Nephron (organoid): ENCODE results near the gene PRSS1.
A peak's percentile ranks its signal among the peaks of the same experiment; 100 is the strongest.
"Not testable (repeated sequence)": the region's sequence is repeated elsewhere in the genome, so short reads cannot be mapped to it uniquely, and the experiment has no call there.

Experiments used
- H3K27ac Mint-ChIP-seq, 3 experiments: 2 replicates each; pipeline ENCODE4 v1.8.0; 2020; ENCODE audit warnings: mixed read lengths in 3 of 3, mild to moderate bottlenecking in 2 of 3, moderate library complexity in 1 of 3
- H3K27me3 Mint-ChIP-seq: 2 replicates; pipeline ENCODE4 v1.8.0; 2021; ENCODE audit warnings: low read depth, mild to moderate bottlenecking, moderate library complexity, mixed read lengths
- H3K36me3 Mint-ChIP-seq: 2 replicates; pipeline ENCODE4 v1.8.0; 2020; ENCODE audit warnings: low read depth, mixed read lengths
- H3K4me1 Mint-ChIP-seq: 2 replicates; pipeline ENCODE4 v1.8.0; 2020; ENCODE audit warnings: mixed read lengths
- H3K4me3 Mint-ChIP-seq, 3 experiments: 2 replicates each; pipeline ENCODE4 v1.8.0; 2020; ENCODE audit warnings: mild to moderate bottlenecking in 3 of 3, mixed read lengths in 3 of 3, moderate library complexity in 2 of 3
- H3K9me3 Mint-ChIP-seq: 2 replicates; pipeline ENCODE4 v1.8.0; 2020; ENCODE audit warnings: mixed read lengths
- CTCF ChIP-seq, 3 experiments: fragments of 200-600 bp; sonication (generic); IDR thresholded peaks; one replicate each; pipeline ENCODE4 v1.5.0; 2021; ENCODE audit warnings: antibody characterized with exemption in 3 of 3; ENCODE audit not compliant: unreplicated experiment in 3 of 3

PRSS1 gene

GRCh38 chr7:142776206-142776844 lies 27.1 kb downstream of the PRSS1 start:
- Mint-ChIP-seq H3K9me3 (no peaks in the 10 kb centered on the region), H3K4me3 (no peak overlapping the region)

DNA sequence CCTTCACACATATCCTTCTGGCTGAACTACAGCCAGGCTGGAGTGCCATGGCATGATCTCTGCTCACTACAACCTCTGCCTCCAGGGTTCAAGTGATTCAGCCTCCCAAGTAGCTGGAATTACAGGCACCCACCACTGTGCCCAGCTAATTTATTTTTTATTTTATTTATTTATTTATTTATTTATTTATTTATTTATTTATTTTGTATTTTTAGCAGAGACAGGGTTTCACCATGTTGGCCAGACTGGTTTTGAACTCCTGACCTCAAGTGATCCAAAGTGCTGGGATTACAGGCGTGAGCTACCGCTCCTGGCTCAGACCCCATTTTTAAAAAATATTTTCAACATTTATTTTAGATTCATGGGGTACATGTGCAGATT lies 27.6 kb downstream of the PRSS1 start:
- not testable (repeated sequence) for H3K27ac Mint-ChIP-seq, H3K4me1 Mint-ChIP-seq, H3K9me3 Mint-ChIP-seq, H3K4me3 Mint-ChIP-seq, H3K36me3 Mint-ChIP-seq
- peaks cover 16% of the 10 kb centered on the region for H3K27me3 Mint-ChIP-seq

More at GRCh38 chr7:142776206-142776844, 27.1 kb downstream of the PRSS1 start:
- Mint-ChIP-seq H3K4me1 (no peaks in the 10 kb centered on the region), H3K27me3 (peaks cover 12% of the 10 kb centered on the region), H3K36me3 (no peaks in the 10 kb centered on the region), H3K27ac (no peak overlapping the region)
- TF ChIP-seq CTCF (IDR thresholded peaks at IDR 0.05; ENCODE audit: unreplicated experiment in 3 of 3): no peak

GRCh38 chr7:142777318-142777717 lies 28.0 kb downstream of the PRSS1 start:
- no peaks in the 10 kb centered on the region for H3K4me1 Mint-ChIP-seq
- H3K27ac Mint-ChIP-seq: no peak overlapping the region
- peaks cover 21% of the 10 kb centered on the region for H3K27me3 Mint-ChIP-seq
- no peak for TF ChIP-seq CTCF (IDR thresholded peaks at IDR 0.05; ENCODE audit: unreplicated experiment in 3 of 3)
- no peaks in the 10 kb centered on the region for H3K9me3 Mint-ChIP-seq
- no peak overlapping the region for H3K4me3 Mint-ChIP-seq
- H3K36me3 Mint-ChIP-seq: no peaks in the 10 kb centered on the region

GRCh38 chr7:142782922-142783900 lies 33.9 kb downstream of the PRSS1 start:
- Mint-ChIP-seq H3K27ac (no peak overlapping the region), H3K9me3 (no peaks in the 10 kb centered on the region), H3K4me1 (no peaks in the 10 kb centered on the region), H3K27me3 (peaks cover 34% of the 10 kb centered on the region), H3K36me3 (no peaks in the 10 kb centered on the region), H3K4me3 (peak overlapping the region; percentile 54 to 67 (median 55))
- peak; percentile 87 to 96 (median 88) for TF ChIP-seq CTCF (IDR thresholded peaks at IDR 0.05; ENCODE audit: unreplicated experiment in 3 of 3)

DNA sequence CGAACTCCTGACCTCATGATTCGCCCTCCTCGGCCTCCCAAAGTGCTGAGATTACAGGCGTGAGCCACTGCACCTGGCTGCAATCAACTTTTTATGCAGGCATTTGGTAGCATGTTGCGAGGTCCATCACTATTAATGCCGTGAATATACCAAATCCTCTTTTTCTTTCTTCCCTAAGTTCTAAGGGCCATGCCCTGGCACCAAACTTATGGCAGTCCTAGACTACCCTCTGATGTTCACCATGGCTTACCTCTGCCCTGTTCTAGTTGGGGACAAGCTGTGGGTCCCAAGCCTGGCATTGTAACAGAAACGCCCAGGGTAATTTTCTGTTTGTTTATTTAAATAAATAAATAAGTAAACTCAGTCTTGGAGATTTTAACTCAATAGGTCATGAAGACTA lies 34.8 kb downstream of the PRSS1 start:
- no peak for TF ChIP-seq CTCF (IDR thresholded peaks at IDR 0.05; ENCODE audit: unreplicated experiment in 3 of 3)
- H3K36me3 Mint-ChIP-seq: no peaks in the 10 kb centered on the region
- no peaks in the 10 kb centered on the region for H3K9me3 Mint-ChIP-seq
- no peak overlapping the region for H3K4me3 Mint-ChIP-seq
- H3K27ac Mint-ChIP-seq: no peak overlapping the region
- peaks cover 41% of the 10 kb centered on the region for H3K27me3 Mint-ChIP-seq
- H3K4me1 Mint-ChIP-seq: peaks cover 5% of the 10 kb centered on the region

- no peaks in the 10 kb centered on the region for H3K36me3 Mint-ChIP-seq
- TF ChIP-seq CTCF (IDR thresholded peaks at IDR 0.05; ENCODE audit: unreplicated experiment in 3 of 3): no peak
- no peaks in the 10 kb centered on the region for H3K9me3 Mint-ChIP-seq
- no peak overlapping the region for H3K4me3 Mint-ChIP-seq
- peaks cover 43% of the 10 kb centered on the region for H3K27me3 Mint-ChIP-seq
- H3K27ac Mint-ChIP-seq: no peak overlapping the region
- H3K4me1 Mint-ChIP-seq: peaks cover 5% of the 10 kb centered on the region
These were observed 35.4 kb downstream of the PRSS1 start for GRCh38 chr7:142784716-142785115.
